HepG2 (cell line): Measurements from ENCODE around the gene AMER3. TPM values are rescaled to one million over a fixed set of nuclear protein-coding genes. Genes with fewer than 3 reads are reported as not detected.

Experiments used
- AGO1 ChIP-seq: fragments of 200-400 bp; formaldehyde crosslinking; IDR thresholded peaks from 2 replicates; pipeline ENCODE4 v1.6.1; 2017; ENCODE audit warnings: mild to moderate bottlenecking, low read depth, low read length, moderate library complexity; ENCODE audit not compliant: poor library complexity, severe bottlenecking
- DRAP1 ChIP-seq: IDR thresholded peaks from 2 replicates; pipeline ENCODE4 v1.6.1; 2016; ENCODE audit warnings: missing genetic modification reagents, missing compliant biosample characterization
- GABPA ChIP-seq, 2 experiments: IDR thresholded peaks; 2 replicates each; pipeline ENCODE4 v1.6.1; 2011 to 2016; ENCODE audit warnings: low read depth in 2 of 2, low read length in 1 of 2, missing biosample characterization in 1 of 2, missing genetic modification characterization in 1 of 2
- GFI1 ChIP-seq: sonication (generic); formaldehyde crosslinking; IDR thresholded peaks from 2 replicates; pipeline ENCODE4 v1.5.0; 2020; ENCODE audit warnings: missing genetic modification reagents, mild to moderate bottlenecking, borderline replicate concordance
- MED13 ChIP-seq: sonication (generic); formaldehyde crosslinking; IDR thresholded peaks from 2 replicates; pipeline ENCODE4 v1.5.0; 2020; ENCODE audit warnings: missing genetic modification reagents
- MTA3 ChIP-seq: sonication (generic); formaldehyde crosslinking; IDR thresholded peaks from 2 replicates; pipeline ENCODE4 v1.4.0; 2020; ENCODE audit warnings: missing genetic modification reagents
- PAX8 ChIP-seq: sonication (generic); formaldehyde crosslinking; IDR thresholded peaks from 2 replicates; pipeline ENCODE4 v1.8.0; 2022; ENCODE audit warnings: mild to moderate bottlenecking, missing genetic modification reagents, borderline replicate concordance
- POLR2AphosphoS5 ChIP-seq: IDR thresholded peaks from 2 replicates; pipeline ENCODE4 v1.6.1; 2012; ENCODE audit warnings: low read depth, low read length
- RAD21 ChIP-seq: fragments of 450-650 bp; formaldehyde crosslinking; IDR thresholded peaks from 2 replicates; pipeline ENCODE4 v1.5.0; 2020; ENCODE audit warnings: mild to moderate bottlenecking
- RBM22 ChIP-seq: fragments of 200-400 bp; formaldehyde crosslinking; optimal IDR thresholded peaks from 2 replicates; pipeline ENCODE3; 2017; ENCODE audit warnings: mild to moderate bottlenecking, low read length, moderate library complexity
- RXRB ChIP-seq: IDR thresholded peaks from 2 replicates; pipeline ENCODE4 v1.6.1; 2016; ENCODE audit warnings: borderline replicate concordance, missing genetic modification reagents, missing compliant biosample characterization
- SIX4 ChIP-seq: sonication (generic); formaldehyde crosslinking; IDR thresholded peaks from 2 replicates; pipeline ENCODE4 v1.4.0; 2020; ENCODE audit warnings: missing genetic modification reagents
- SMAD3 ChIP-seq: sonication (generic); formaldehyde crosslinking; IDR thresholded peaks from 2 replicates; pipeline ENCODE4 v1.4.0; 2020; ENCODE audit warnings: missing genetic modification reagents
- SPEN ChIP-seq: sonication (generic); formaldehyde crosslinking; IDR thresholded peaks from 2 replicates; pipeline ENCODE4 v1.5.1; 2020; ENCODE audit warnings: low read depth, mild to moderate bottlenecking, missing genetic modification reagents
- SUZ12 ChIP-seq: fragments of 150-350 bp; IDR thresholded peaks from 2 replicates; pipeline ENCODE4 v1.6.1; 2014; ENCODE audit warnings: low read depth, low read length
- ZNF24 ChIP-seq: fragments of 450-650 bp; IDR thresholded peaks from 2 replicates; pipeline ENCODE4 v1.6.1; 2017; ENCODE audit warnings: antibody characterized with exemption, mild to moderate bottlenecking
- ZNF292 ChIP-seq: sonication (generic); formaldehyde crosslinking; IDR thresholded peaks from 2 replicates; pipeline ENCODE4 v1.8.1; 2022; ENCODE audit warnings: mild to moderate bottlenecking, low read depth, missing genetic modification reagents, borderline replicate concordance
- ZNF513 ChIP-seq: sonication (generic); formaldehyde crosslinking; conservative IDR thresholded peaks from 2 replicates; pipeline ENCODE4 v1.5.0; 2020; ENCODE audit warnings: missing genetic modification reagents
- ZNF614 ChIP-seq: IDR thresholded peaks from 2 replicates; pipeline ENCODE4 v1.6.1; 2018; ENCODE audit warnings: missing biosample characterization, missing genetic modification reagents, inconsistent platforms, borderline replicate concordance
- ZNF644 ChIP-seq: IDR thresholded peaks from 2 replicates; pipeline ENCODE4 v1.6.1; 2016; ENCODE audit warnings: low read depth
- polyA plus RNA-seq, 8 experiments: library from polyadenylated mRNA; depleted of rRNA in 3 of 8; stranded (reverse) in 7 of 8; unstranded in 1 of 8; fragments of >200 nt; fragmentation: Illumina TruSeq in 4 of 8; extraction: Trizol in 4 of 8; gene quantifications; 2 replicates each; pipeline versions ENCODE4 v1.2.1 to v1.2.3, GENCODE V29; 2011 to 2016; ENCODE audit warnings: low read depth in 4 of 8, missing spikeins in 1 of 8, mixed read lengths in 1 of 8; ENCODE audit not compliant: insufficient read depth in 1 of 8
- total RNA-seq, 5 experiments: library from RNA; depleted of rRNA; stranded (reverse); fragments of >200 nt; fragmentation: Illumina TruSeq; extraction: Trizol; gene quantifications; 2 replicates each; pipeline ENCODE4 v1.2.3, GENCODE V29; 2016; ENCODE audit warnings: low read depth in 1 of 5
- TF ChIP-seq, protein P1 (sequence below): sonication (generic); formaldehyde crosslinking; IDR thresholded peaks from 2 replicates; pipeline ENCODE4 v1.4.0; 2020; ENCODE audit warnings: mild to moderate bottlenecking, missing genetic modification reagents
- TF ChIP-seq, protein P2 (sequence below), 2 experiments: IDR thresholded peaks; 2 replicates each; pipeline ENCODE4 v1.6.1; 2011 to 2012; ENCODE audit warnings: low read length in 2 of 2, borderline replicate concordance in 1 of 2, low read depth in 1 of 2, mild to moderate bottlenecking in 1 of 2, moderate library complexity in 1 of 2

AMER3 gene
- total and polyA plus RNA-seq, 2 of the 13 experiments (the other 11 are each of a cell fraction or from before 2014, with no cell fraction given) = not detected

DNA sequence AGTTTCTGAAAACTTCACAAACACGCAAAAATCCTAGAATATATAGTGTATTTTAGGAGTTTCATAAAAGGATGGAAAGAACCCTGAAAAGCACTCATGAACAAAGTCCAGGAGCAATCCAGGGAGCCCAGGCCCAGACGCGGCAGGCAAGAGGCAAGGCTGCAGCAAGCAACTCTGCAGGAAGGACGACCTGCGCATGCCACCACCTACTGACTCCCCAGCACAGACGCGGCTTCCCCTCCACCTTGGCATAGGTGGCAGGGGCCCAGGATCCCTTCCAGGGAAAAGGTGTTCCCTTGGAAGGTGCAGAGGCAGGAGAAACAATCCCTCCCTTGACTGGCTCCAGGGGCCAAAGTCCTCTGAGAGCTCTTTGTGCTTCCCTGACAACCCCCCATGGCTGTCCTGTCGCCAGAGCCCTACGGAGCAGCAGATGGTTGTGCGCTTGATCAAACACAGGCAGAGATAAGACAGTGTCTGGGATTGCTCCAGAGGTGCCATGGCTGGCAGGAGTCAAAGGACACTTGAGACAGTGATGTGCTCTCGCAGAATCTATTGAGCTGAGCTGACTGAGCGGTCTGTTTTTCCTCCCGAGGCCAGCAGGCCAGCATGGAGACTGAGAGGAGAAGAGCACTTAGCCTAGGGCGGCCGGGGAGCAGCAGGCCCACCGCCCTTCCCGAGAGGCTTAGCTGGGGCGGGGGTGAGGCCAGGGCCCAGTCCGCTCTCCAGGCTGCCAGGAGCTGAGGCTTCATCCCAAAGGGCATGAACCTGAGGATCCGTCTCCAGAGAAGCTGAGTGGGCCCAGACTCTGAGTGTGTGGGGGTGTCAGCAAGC is 10.8 kb upstream of the AMER3 start (continued):
- TF ChIP-seq ZNF513 (no peak), ZNF24 (no peak), RBM22 (no peak), ZNF614 (CRISPR knock-in tag) (peak; percentile 77; the same call in 1 of the 2 replicates), ZNF292 (CRISPR knock-in tag) (peak; percentile 30; the same call in 1 of the 2 replicates), RAD21 (no peak), SPEN (CRISPR knock-in tag) (0 out of 2 replicates have a peak, but pooled peaks have one; percentile 42), MED13 (no peak), DRAP1 (CRISPR knock-in tag) (no peak), RXRB (CRISPR knock-in tag) (peak; percentile 61), PAX8 (CRISPR knock-in tag) (no peak), MTA3 (CRISPR knock-in tag) (no peak), GFI1 (CRISPR knock-in tag) (0 out of 2 replicates have a peak, but pooled peaks have one; percentile 52), POLR2AphosphoS5 (no peak), ZNF644 (peak; percentile 91), SIX4 (CRISPR knock-in tag) (peak; percentile 58; the same call in 1 of the 2 replicates), SUZ12 (no peak), AGO1 (no peak), GABPA (IDR thresholded peaks at IDR 0.05; ENCODE audit: low read depth, low read length) (no peak), GABPA (CRISPR knock-in tag; IDR thresholded peaks at IDR 0.05; ENCODE audit: low read depth) (no peak), SMAD3 (CRISPR knock-in tag) (peak; percentile 70; the same call in 1 of the 2 replicates)
- TF ChIP-seq, protein P1, sequence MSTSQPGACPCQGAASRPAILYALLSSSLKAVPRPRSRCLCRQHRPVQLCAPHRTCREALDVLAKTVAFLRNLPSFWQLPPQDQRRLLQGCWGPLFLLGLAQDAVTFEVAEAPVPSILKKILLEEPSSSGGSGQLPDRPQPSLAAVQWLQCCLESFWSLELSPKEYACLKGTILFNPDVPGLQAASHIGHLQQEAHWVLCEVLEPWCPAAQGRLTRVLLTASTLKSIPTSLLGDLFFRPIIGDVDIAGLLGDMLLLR (CRISPR knock-in tag) = no peak
- TF ChIP-seq, protein P2, sequence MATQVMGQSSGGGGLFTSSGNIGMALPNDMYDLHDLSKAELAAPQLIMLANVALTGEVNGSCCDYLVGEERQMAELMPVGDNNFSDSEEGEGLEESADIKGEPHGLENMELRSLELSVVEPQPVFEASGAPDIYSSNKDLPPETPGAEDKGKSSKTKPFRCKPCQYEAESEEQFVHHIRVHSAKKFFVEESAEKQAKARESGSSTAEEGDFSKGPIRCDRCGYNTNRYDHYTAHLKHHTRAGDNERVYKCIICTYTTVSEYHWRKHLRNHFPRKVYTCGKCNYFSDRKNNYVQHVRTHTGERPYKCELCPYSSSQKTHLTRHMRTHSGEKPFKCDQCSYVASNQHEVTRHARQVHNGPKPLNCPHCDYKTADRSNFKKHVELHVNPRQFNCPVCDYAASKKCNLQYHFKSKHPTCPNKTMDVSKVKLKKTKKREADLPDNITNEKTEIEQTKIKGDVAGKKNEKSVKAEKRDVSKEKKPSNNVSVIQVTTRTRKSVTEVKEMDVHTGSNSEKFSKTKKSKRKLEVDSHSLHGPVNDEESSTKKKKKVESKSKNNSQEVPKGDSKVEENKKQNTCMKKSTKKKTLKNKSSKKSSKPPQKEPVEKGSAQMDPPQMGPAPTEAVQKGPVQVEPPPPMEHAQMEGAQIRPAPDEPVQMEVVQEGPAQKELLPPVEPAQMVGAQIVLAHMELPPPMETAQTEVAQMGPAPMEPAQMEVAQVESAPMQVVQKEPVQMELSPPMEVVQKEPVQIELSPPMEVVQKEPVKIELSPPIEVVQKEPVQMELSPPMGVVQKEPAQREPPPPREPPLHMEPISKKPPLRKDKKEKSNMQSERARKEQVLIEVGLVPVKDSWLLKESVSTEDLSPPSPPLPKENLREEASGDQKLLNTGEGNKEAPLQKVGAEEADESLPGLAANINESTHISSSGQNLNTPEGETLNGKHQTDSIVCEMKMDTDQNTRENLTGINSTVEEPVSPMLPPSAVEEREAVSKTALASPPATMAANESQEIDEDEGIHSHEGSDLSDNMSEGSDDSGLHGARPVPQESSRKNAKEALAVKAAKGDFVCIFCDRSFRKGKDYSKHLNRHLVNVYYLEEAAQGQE (IDR thresholded peaks at IDR 0.05; ENCODE audit: borderline replicate concordance in 1 of 2, low read depth in 1 of 2, low read length in 2 of 2) = peak in 1 of 2 experiments; percentile 68; a peak in 1 of 4 replicates
